COLO668 (cell line): Measurements from ENCODE around the gene POLR3GL.

Experiments
- DNase-seq: peaks from one replicate; lab custom pipeline; 2025; ENCODE audit not compliant: unreplicated experiment; lab: John Stamatoyannopoulos, UW

Gene POLR3GL

DNA sequence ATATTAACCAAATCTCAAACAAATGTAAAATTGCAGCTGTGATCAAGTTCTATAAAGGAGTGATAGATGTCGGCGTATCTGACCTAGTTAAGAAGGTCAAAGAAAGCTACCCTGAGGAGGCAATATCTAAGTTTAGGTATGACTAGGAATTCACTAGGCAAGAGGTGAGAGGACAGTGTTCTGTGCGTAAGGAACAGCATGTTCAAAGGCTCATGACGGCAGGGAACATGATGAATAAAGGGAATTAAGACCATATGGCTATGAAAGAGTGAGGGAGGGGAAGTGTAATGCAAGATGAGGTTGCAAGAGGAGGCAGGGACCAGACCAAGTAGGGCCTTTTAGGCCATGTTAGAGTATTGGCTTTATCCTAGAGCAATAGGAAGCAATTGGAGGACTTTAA, 15.3 kb upstream of the POLR3GL start:
- DNase-seq, result no peak

DNA sequence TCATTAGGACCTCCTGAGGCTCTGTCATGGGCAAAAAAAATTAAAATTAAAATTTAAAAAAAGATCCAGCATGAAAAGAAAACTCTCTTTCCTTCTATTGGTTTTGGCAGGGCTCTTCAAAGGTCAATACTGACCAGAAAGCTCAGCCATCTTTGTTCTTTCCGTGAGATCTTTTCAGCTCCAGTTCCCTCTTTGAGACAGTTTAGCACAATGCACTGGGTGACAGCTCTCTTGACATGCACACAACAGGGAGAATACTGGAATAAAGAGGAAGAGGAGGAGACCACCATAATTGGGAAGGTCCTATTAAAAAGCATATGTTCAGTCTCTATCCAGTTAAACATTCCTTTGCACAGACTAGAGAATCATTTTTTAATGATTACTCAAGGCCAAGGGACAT, 13.0 kb upstream of the POLR3GL start:
- DNase-seq, result no peak

GRCh38 chr1:145952903-145953302, 11.6 kb upstream of the POLR3GL start:
- DNase-seq, result no peak

DNA sequence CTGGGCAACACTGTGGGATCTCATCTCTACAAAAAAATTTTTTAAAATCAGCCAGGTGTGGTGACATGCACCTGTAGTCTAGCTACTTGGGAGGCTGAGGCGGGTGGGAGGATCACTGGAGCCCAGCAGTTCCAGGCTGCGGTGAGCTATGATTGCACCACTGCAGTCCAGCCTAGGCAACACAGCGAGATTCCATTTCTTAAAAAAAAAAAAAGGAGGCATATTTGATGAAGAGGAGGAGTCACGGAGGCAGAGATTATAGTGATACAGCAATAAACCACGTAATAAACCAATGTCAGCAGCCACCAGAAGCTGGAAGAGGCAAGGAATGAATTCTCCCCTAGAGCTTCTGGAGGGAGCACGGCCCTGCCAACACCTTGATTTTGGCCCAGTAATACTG, 10.6 kb upstream of the POLR3GL start:
- no peak for DNase-seq

GRCh38 chr1:145955436-145955835, 9.1 kb upstream of the POLR3GL start:
- no peak for DNase-seq

- DNase-seq, result no peak
These were observed 8.1 kb upstream of the POLR3GL start for GRCh38 chr1:145956361-145956760.

GRCh38 chr1:145956781-145957442, 7.6 kb upstream of the POLR3GL start:
- DNase-seq, result no peak

DNA sequence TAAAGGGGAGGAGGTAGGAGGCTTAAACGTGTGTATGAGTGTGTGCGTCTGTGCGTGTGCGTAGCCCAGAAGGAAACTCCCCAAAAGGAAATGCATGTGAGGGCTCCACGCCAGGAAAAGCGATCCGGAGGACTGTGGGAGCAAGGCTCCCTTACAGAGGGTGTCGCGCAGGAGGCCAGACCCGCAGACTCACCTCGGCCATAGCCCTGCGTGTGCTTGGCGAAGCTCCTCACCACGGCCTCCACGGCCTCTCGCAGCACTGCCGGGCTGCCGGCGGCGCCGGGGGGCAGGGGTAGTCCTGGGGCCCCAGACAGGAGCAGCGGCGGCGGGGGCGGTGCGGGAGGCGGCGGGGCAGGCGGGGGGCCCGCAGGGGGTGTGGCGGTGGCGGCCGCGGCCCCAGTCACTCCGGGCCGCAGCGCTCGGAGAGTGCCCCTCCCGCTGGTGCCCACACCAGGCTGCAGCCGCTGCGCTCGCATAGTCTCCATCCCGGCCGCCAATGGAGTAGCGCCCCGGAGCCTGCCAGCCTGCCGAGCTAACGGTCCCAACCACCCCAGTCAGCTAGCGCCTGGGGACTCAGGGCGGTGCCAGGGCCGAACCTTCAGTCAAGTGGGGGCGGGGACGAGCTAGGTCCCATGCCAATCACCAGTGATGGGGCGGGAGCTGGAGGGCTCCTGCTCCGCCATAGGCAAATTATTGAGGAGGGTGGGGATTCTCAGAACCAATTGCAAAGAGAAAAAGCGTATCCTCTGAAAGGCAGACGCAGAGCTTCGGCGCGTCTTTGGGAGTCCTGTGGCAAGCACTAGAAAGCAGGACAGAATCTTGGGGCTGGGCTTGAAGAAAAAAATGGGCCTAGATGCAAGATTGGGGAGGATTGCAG, 6.8 kb upstream of the POLR3GL start, which contains the start of gene LIX1L:
Gene LIX1L (minus strand): TSS at position 575 of the 877 bp plus-strand sequence. CDS start 90 bp downstream, at position 485.
- DNase-seq, result peak; percentile 96

DNA sequence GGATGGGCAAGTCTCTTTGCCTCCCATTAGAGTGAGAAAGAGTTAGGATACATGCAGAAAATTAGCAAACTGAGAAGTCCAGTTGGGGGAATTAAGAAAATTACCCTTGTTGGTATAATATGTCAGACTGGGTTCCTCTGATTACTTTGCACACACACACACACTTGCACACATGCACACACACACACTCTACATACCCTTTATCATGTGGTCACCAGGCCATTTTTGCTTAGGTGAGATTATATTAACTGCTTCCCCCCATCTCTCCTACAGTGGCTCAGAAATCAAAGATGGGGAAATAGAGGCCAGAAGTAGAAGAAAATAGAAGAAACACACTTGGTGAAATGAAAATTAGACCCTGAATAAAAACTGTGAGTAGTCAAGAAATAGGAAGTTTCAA, 5.8 kb upstream of the POLR3GL start:
- no peak for DNase-seq

DNA sequence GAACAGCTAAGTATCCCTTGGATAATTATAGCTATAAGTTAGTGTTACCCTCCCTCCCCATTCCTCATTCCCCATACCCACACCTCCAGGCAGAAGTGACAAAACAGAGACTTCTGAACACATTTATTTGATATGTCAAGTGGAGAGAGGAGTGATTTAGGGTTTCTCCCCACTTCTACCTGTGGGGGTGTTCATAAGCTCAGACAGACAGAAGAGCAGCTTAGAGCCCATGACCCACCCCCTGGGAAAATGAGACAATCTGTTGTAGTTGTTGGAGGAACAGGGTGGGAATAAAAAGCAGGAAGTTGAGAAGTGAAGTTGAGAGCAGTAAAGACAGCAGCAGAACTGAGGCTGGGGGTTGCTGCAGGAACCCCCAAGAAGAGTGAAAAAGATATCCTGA, 5.2 kb upstream of the POLR3GL start:
- no peak for DNase-seq

- DNase-seq, result no peak
These were observed 4.5 kb upstream of the POLR3GL start for GRCh38 chr1:145959957-145960467.

DNA sequence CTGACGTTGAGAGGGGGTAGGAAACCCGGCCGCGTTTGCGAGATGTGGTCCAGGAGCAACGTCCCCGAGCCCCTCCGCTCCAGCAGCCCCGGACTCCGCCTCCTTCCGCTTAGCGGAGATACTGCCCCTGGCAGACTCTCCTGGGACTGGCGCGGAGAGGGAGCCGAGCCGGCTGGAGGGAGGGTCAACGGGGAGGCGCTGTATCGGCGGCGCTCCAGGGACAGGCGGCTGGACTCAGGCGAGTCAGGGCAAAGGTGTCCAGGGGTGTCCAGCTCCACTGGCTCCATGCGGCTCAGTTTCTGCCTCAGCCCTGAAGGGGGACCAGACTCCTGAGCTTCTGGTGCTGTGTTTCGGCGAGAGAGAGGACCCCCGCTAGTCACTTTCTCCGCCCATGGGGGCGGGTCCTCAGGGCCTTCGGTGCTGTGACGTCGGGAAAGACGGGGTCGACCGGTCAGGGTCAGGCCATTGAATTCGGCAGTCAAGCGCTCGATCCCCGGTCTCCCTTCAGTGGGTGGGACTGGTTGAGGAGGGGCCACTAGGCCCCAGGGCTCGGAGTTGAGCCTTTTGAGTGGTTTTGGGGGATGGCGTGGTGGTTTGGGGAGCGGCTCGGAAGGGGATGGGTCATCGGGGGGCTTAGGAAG, 3.9 kb upstream of the POLR3GL start:
- DNase-seq, result peak; percentile 69

DNA sequence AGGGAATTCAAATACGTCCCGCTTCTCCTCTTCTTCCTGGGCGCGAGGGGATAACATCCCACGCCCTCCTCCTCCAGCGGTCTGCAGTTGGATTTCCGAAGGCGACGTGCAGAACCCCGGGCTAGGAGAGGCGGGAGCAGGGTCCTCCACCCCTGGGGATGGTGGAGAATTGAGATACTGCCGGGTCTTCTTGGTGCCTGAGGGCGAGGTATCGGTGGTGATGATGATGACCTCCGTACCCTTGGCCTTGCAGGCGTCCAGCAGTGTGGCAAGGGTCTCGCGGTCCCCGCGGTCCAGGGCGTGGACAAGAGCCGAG, 3.4 kb upstream of the POLR3GL start:
- no peak for DNase-seq

DNA sequence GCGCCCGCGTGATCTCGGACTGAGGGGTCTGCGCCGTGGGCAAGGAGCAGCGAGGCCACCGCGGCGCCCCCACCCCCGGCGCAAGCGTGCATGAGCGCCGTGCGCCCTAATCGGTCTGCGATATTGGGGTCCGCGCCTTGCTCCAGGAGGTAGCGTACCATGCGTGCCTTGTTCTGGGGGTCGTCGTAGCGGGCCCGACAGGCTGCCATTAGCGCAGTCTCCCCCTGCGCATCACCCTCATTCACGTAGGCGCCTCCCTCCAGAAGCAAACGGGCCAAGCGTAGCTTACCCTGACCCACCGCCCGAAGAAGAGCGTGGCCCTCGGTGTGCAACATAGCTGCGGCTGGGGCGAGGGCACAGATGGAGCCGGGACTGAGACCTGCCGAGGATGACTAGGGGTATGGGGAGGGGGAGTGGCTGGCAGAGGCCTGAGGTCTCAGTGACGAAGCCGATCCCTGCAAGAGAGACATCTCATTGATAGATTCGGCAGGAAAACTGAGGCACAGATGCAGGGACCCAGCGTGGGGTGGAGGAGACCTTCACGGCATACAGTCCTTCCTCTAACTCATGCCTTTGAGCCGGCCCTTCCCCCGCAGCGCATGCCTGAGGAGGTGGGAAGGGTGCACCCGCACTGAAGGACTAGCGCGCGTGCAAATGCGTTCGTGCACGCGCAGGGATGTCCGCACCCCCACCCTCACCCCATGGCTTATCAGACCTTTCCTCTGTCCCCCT, 2.9 kb upstream of the POLR3GL start:
- DNase-seq, result peak; percentile 52

DNA sequence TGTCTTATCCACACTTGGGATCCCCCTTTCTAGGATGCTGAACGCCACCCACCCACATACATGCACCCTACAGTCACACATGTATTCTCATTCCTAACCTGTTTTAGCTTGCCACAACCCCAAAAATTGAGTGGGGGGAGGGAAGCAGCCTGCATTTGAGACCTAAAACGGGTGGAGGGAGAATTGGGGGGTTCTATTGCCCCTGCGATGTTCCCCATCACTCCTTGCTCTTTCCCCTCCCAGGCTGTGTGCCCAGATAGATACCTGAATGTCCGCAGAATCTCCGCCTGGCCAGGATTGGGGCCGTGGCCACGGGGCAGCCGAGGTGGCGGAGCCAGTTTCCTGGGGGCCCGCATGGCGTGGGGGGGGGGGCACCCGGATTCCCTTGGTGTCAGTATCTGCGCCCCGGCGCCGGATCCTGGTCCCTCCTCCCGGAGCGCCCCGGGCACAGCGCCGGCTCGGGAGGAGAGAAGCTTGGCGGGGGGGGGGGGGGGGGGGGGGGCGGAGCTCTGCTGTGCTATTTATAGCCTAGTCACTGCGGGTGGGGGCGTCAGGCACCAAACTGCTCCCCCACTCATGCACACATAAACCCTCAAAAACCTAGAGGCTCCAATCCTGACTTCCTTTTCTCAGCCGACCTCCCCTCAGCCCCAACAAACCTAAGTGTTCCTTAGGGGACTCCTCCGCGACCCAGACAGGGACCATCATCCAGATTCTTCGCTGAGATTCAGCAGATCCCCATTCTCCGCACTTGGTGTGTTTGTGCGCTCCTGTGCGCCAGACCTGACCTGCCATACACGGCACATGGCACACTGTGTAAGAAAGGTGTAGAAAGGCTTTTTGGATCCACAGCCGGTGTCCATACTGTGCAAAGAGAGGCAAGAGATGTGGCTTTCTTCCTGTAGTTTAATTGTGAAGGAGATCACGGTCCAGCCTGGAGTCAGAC, 2.1 kb upstream of the POLR3GL start:
- DNase-seq, result peak; percentile 43

DNA sequence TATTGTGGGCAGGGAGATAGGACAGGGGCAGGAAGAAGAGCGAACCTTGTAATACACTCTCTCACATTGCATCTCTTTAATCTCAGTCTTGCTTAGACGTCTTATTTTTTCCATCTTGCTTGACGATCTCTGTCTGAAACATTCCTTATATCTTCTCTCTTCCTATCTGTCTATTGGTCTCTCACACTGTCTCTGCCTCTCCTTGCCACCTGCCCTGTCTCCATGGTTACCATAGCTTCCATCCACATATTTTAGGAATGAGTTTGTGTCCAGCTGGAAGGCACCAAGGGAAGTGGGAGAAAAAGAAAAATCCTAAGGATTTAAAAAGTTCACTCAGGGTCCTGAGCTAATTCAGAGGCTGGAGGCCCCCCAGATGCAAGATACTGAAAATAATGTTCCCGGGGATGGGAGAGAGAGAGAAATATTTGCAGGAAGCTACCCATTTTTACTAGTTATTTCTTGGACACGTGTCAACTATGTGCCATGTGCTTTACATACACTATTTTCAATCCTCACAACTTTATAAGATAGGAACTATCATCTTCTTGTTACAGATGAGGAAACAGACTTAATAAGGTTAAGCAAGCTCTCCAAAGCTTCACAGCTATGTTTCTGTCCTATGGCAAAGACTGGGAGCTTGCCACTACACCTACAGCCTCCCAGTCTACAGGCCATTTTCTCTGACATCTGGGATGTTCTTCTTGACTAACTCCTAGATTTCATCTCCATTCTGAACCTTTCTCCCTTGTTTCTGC, 1.0 kb upstream of the POLR3GL start:
- peak; percentile 46 for DNase-seq

DNA sequence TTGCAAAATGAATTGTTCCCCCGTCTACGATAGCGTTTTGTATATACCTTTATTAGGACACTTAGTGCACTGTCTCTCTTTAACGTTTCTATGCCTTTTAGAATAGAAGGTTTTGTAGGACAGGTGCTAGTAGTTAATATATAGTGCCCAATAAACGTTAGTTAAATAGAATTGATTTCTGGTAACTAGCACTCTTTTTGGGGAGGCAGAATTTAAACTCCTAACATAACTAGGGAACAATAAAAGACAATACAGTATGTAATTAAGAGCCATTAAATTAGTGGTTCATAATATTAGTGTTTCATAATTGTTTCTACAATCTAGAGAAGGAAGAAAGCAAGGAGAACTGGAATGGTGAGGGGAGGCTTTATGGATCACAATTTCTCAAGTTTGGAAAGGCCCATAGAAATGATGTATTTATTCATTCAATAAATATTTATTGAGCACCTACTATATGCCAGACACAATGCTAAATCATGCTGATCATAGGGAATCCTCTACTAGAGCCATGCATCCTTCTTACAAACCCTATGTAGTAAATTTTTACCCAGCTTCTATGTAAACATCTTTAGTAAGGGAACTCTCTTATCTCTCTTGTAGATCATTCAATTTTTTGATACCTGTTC, 742 bp downstream of the POLR3GL start:
- DNase-seq, result no peak

DNA sequence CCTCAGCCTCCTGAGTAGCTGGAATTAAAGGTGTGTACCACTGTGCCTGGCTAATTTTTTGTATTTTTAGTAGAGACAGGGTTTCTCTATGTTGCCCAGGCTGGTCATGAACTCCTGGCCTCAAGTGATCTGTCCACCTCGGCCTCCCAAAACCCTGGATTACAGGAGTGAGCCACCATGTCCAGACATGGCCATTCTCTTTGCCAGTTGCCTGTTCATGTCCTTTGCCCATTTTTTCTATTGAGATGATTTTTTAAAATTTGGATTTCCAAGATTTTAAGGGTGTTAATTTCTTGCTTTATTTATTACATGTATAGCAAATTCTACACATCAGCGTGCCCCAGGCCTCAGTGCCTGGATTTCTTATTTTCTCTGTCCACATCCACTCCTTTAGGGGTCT, 2.8 kb downstream of the POLR3GL start:
- no peak for DNase-seq

- no peak for DNase-seq
These were observed 8.1 kb downstream of the POLR3GL start for GRCh38 chr1:145972580-145972979.
